WTC11 (cell line): Measurements from ENCODE around the gene TTLL13.

Source experiments
- CTCF ChIP-seq: fragments of 200-600 bp; IDR thresholded peaks from 2 replicates; pipeline ENCODE4 v1.8.0; 2022; ENCODE audit warnings: antibody characterized with exemption
- FOXJ3 ChIP-seq: sonication (generic); formaldehyde crosslinking; IDR thresholded peaks from 2 replicates; pipeline ENCODE4 v1.9.0; 2021; ENCODE audit warnings: missing genetic modification reagents, mild to moderate bottlenecking, borderline replicate concordance
- FOXK1 ChIP-seq: sonication (generic); formaldehyde crosslinking; IDR thresholded peaks from 2 replicates; pipeline ENCODE4 v1.8.0; 2022; ENCODE audit warnings: mild to moderate bottlenecking, moderate library complexity, missing genetic modification reagents
- IRF2 ChIP-seq: sonication (generic); formaldehyde crosslinking; IDR thresholded peaks from 2 replicates; pipeline ENCODE4 v1.8.0; 2022; ENCODE audit warnings: low read depth, missing genetic modification reagents, borderline replicate concordance
- JUN ChIP-seq: sonication (generic); formaldehyde crosslinking; IDR thresholded peaks from 2 replicates; pipeline ENCODE4 v1.8.0; 2023; ENCODE audit warnings: mild to moderate bottlenecking, missing genetic modification reagents
- SMAD3 ChIP-seq: sonication (generic); formaldehyde crosslinking; IDR thresholded peaks from 2 replicates; pipeline ENCODE4 v1.8.0; 2022; ENCODE audit warnings: missing genetic modification reagents, mild to moderate bottlenecking, borderline replicate concordance
- SP1 ChIP-seq: sonication (generic); formaldehyde crosslinking; conservative IDR thresholded peaks from 2 replicates; pipeline ENCODE4 v1.8.1; 2022; ENCODE audit warnings: missing genetic modification reagents
- ZNF423 ChIP-seq: fragments of 250-450 bp; sonication (Bioruptor Pico); IDR thresholded peaks from 2 replicates; pipeline ENCODE4 v2.1.2; 2022; ENCODE audit warnings: mild to moderate bottlenecking, moderate library complexity
- ZNF671 ChIP-seq: fragments of 250-450 bp; sonication (Bioruptor Pico); IDR thresholded peaks from 2 replicates; pipeline ENCODE4 v1.8.0; 2021; ENCODE audit warnings: mild to moderate bottlenecking
- TF ChIP-seq, protein P1 (sequence below): sonication (generic); formaldehyde crosslinking; IDR thresholded peaks from 2 replicates; pipeline ENCODE4 v1.8.0; 2022; ENCODE audit warnings: missing genetic modification reagents
- TF ChIP-seq, protein P2 (sequence below): sonication (generic); formaldehyde crosslinking; IDR thresholded peaks from 2 replicates; pipeline ENCODE4 v1.8.0; 2022; ENCODE audit warnings: mild to moderate bottlenecking, missing genetic modification reagents

DNA sequence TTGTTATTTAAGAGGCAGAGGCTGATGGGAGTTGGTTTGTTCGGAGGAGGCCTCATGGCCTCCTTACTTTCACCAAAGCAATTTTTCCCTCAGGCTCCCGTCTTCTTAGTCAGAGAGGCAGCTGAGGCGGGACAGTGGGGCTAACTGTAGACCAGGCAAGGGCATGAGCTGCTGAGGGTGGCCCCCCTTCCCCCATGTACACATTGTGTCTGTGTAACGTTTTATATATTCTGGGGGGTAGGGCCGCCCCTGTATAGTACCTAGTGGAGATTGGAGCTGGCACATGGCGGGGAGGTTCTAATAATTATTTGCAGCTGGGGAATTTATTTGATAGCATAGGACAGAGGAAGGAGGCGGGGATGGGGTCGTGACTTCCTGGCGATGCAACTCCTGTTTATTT, 51.2 kb downstream of the TTLL13 start:
- TF ChIP-seq IRF2 (CRISPR knock-in tag) (no peak), CTCF (no peak), SP1 (CRISPR knock-in tag) (no peak), ZNF423 (no peak), ZNF671 (CRISPR knock-in tag) (no peak), FOXK1 (no peak), JUN (no peak), FOXJ3 (no peak), SMAD3 (CRISPR knock-in tag) (no peak)
- TF ChIP-seq, protein P1, sequence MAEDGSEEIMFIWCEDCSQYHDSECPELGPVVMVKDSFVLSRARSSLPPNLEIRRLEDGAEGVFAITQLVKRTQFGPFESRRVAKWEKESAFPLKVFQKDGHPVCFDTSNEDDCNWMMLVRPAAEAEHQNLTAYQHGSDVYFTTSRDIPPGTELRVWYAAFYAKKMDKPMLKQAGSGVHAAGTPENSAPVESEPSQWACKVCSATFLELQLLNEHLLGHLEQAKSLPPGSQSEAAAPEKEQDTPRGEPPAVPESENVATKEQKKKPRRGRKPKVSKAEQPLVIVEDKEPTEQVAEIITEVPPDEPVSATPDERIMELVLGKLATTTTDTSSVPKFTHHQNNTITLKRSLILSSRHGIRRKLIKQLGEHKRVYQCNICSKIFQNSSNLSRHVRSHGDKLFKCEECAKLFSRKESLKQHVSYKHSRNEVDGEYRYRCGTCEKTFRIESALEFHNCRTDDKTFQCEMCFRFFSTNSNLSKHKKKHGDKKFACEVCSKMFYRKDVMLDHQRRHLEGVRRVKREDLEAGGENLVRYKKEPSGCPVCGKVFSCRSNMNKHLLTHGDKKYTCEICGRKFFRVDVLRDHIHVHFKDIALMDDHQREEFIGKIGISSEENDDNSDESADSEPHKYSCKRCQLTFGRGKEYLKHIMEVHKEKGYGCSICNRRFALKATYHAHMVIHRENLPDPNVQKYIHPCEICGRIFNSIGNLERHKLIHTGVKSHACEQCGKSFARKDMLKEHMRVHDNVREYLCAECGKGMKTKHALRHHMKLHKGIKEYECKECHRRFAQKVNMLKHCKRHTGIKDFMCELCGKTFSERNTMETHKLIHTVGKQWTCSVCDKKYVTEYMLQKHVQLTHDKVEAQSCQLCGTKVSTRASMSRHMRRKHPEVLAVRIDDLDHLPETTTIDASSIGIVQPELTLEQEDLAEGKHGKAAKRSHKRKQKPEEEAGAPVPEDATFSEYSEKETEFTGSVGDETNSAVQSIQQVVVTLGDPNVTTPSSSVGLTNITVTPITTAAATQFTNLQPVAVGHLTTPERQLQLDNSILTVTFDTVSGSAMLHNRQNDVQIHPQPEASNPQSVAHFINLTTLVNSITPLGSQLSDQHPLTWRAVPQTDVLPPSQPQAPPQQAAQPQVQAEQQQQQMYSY (CRISPR knock-in tag), result no peak
- TF ChIP-seq, protein P2, sequence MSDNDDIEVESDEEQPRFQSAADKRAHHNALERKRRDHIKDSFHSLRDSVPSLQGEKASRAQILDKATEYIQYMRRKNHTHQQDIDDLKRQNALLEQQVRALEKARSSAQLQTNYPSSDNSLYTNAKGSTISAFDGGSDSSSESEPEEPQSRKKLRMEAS (CRISPR knock-in tag), result no peak
